SKM-1 treated with dmso at 0.1 percent for 144 hours (cell line): Measurements from ENCODE around the gene CADPS.
A peak's percentile ranks its signal among the peaks of the same experiment; 100 is the strongest.

ENCODE experiments used
- DNase-seq: peaks from one replicate; lab custom pipeline; 2025; ENCODE audit not compliant: unreplicated experiment; lab: John Stamatoyannopoulos, UW

Gene CADPS

DNA sequence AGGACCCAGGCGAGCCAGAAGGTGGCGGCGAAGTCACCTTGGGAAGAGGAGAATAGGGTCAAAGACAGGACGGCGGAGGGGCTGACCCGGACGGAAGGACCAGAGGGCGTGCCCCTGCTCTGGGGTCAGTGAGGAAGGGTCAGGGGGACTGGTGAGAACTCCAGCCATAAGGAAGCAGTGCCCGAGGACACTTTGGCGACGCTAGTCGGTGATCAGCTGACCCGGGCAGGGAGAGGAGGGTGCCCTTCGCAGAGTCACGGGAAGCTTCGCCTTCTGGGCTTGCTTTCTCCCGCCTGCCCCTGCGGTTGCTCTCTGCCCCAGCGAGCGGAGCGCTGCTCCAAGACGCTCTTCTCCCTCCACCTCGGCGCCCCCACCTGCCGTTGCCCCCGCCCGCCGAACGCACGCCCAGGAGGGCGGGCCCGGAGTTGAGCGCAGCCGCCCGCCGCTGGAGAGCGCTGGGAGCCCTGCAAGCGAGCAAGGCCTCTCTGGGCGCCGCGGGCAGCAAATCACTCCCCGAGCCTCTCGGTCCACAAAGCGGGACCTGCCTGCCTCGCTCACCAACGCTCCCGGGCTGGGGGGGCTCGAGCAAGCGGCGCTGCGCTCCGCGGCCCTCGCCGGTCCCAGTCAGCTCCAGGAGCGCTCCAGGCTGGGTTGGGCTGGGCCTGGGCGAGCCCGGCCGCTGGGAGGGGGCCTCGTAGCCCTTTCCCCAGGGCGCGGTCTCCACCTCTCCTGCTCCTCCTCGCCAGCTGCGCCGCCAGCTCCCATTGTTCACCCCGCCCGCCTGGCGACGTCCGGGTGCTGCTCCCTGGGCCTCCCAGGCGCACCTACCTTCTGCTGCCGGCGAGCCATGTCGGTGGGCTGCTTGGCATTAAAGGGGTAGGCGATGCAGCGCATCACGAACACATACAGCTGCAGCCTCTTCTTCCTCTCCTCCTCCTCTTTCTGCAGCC is 1.2 kb downstream of the CADPS start:
- DNase-seq: no peak

DNA sequence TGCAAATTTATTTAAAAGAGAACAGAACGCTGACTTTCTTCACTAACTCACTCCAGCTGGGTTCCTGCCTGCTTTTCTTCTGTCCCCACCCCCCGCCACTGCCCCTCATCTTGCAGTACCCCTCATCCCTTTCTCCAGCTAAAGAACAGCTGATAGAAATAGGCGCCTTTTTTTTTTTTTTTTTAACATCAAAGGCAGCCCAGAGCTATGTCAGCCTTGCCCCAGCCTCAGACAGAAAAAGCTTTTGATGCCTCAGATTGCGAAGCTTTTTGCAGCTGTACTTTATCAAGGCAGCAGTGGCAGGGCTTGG is 1.8 kb downstream of the CADPS start:
- DNase-seq: no peak

DNA sequence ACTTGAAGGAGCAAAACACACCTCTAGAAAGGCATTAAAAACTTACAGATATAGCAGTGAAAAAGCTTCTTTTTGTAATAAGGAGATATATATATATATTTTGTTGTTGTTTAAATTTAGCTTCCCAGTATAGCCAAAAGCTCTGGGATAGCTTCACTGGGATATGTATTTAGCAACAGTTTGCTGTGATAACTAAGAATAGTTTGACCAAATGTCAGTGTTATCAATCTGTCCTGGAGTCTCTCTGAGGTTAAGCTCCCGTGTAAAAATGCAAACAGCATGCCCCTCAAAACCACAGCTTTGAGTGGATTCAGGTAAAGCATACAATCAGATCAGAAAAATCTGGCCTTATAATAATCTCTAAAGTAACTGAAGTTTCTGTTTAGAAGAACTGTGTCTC is 2.9 kb downstream of the CADPS start:
- DNase-seq: no peak

DNA sequence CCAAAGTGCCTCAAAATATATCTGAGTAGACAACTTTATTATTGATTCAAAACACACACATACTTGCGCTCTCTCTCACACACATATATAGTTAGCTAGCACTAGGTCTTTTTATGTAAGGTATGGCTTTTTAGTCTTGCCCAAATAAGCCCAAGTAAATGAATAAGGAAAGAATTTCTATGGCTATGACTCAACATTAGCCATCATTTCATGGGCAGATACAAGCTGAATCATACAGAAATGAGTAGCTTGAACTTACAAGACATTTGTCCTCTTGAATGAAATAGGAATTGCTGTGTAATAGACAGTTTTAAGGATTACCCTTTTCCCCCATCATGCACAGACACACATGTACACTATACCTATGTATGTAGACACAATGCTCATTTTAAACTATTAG is 4.9 kb downstream of the CADPS start:
- no peak for DNase-seq

DNA sequence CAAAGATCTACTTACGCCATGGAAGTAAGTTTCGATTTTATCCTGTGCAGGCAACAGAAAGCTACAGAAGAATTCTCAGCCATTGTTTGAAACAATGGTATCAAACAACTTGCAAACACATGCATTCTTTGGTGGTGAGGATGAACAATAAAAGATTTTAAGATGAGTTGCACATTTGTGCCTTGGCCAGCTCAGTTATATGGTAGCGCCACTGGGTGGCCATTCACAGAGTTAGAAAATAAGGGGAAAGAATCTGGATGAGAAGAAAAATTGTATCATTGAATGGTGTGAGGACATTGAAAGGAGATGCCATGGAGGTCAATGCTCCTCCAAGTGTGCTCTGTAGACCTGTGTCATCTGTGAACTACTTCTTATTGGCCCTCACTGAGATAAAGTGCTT is 11.6 kb downstream of the CADPS start:
- no peak for DNase-seq

DNA sequence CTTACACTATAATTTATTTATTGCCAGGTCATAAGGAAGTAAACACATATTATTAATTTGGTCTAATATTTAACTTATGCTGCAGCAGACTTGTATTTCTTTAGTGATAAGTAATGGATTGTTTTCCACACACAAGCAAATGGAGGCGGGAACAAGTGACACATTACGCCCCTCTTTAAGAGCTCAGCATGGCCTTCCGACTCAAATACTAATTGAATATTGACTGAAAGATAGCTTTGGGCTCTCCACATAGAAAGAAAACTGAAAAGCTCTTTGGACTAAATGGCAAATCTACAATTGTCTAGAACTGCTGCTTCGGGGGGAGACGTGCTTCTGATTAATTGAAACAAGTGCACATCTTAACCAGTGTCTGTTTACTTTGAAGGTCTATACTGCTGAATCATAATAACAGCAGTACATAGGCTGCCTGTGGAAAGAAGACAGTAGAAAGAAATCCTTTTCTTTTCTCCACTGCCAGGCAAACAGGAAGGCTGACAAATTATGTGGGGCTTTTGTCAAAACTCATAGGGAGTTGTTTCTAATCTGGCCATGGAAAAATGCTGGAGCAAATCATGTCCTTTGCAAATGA is 15.9 kb downstream of the CADPS start:
- no peak for DNase-seq

DNA sequence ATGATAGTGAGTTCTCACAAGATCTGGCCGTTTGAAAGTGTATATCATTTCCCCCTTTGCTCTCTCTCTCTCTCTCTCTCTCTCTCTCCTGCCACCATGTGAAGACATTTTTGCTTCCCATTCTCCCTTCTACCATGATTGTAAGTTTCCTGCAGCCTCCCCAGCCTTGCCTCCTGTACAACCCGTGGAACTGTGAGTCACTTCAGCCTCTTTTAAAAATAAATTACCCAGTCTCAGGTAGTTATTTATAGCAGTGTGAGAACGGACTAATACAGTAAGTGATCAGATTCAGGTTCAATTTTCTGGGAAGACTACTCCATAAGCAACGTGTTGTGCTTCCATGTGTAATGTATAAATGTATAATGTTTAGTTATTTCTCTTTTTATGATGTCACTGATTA is 29.2 kb downstream of the CADPS start:
- no peak for DNase-seq

DNA sequence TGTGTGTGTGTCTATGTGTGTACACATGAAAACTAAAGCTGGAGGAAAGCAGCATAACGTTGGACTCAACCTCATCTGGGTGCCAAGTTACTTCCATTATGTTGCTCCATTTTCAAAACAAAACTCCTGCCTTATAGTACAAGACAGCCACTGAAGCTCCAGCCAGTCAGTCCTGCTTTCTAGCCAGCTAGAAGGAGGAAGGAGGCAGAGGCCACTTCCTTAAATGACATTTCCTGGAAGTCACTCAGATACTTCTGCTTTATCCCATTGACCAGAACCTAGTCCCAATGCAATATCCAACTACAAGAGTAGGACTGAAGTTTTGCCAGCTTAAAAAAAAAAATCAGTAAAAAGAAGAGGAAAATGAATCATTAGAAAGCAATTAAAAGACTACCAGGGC is 31.7 kb downstream of the CADPS start:
- peak; percentile 13 for DNase-seq

DNA sequence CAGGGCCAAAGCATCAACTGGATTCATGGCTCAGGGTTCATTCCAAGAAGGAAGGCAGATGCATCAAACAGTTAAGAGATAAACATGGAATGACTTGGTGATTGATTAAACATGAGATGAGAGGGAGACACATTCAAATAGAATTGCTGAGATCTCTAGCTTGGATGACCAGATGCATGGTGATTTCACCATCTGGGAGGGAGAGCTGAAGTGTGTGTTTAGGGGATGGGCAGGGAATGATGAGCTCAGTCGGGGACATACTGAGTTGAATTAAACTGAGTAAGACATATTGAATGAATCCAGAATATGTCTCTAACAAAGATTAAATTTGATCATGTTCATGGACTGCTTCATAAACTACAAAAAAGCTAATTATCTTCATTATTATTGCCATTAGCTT is 35.5 kb downstream of the CADPS start:
- no peak for DNase-seq

DNA sequence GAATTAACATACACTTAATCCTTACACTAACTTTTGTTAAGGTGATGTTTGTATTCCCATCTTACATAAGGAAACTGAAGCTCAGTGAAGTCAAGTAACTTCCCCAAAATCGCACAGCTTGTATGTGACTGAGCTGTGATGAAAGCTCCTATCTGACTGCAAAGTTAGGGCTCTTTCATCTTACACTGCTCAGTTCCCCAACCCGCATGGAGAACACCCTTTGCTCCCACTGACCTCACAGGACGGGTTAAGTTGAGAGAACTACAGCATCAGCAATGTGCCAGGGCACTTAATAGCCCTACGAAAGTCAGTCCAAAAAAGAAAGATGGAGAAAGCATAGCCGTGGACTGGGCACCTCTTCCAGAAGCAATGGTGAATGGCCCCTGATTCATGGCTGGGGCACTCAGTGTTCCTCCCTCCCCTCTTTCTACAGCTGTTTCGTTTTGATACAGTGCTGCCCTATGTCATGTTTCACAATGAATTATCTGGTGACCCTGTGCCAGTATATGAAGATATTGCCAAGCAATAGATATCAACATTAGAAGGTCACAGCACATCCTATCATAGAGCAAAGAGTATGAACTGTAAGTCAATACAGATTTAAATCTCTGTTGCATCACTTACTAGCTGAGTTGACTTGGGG is 38.0 kb downstream of the CADPS start:
- DNase-seq: no peak

DNA sequence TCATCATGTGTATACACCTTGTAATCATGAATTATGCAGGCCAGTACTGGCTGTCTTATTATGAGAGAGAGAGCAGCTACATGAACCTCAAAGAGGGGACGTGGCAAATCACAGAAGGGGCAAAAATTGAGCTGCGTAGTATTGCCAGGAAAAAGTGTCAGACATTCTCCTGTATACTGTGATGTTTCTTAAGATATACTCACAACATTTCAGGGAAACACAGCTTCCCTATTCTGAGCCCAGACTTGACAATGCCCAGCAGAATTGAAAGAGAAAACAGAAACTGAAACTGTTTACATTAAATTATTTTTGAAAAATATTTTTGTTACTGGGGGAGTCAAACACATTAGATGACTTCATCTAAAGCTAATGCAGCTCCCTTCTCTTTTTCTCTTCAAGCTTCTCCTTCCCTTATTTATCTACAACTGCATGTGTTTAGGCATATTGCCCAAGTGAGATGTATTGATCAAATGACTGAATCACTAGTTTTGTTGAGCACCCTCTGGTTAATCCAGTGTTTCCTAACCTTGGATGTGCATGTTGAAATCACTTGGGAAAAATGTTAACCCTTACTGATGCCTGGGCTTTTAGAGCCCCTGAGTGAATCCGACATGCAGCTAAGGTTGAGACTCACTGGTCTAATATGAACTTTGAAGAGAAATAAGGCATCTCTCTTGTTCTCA is 39.5 kb downstream of the CADPS start:
- DNase-seq: no peak

DNA sequence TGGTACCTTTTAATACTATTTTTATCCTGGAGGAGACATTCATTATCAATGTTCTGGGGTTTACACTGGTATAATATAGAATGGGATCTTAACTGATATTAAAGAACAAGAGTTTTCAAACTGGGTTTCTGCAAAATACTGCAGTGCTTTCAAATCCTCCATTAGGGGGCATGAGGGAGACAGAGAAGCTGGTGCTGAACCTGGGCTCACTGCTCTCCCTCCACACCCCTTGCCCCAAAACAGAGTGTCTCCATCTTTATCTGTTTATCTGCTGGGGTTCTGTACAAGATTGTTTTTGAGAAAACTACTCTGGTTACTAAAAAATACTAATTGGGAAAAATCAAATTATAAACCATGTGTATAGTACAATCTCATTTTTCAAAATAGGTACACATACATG is 41.7 kb downstream of the CADPS start:
- no peak for DNase-seq

DNA sequence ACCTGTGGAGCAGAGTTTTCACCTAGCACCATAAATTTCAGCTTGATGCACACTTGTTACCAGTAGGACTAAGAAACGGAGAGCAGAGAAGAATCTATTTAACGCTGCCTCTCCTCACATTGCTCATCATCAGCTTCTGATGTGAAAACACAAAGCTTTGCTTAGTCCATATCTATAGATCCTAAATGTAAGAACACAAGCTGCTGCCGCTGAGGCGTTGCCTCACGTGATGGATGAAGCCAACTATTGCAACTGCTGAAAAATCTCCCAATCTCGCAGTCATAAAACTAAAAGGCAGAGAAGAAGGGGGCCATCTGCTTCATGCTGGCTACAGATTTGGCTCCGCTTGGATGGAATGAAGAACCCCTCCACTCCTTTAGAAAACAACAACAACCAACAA is 42.7 kb downstream of the CADPS start:
- DNase-seq: no peak

DNA sequence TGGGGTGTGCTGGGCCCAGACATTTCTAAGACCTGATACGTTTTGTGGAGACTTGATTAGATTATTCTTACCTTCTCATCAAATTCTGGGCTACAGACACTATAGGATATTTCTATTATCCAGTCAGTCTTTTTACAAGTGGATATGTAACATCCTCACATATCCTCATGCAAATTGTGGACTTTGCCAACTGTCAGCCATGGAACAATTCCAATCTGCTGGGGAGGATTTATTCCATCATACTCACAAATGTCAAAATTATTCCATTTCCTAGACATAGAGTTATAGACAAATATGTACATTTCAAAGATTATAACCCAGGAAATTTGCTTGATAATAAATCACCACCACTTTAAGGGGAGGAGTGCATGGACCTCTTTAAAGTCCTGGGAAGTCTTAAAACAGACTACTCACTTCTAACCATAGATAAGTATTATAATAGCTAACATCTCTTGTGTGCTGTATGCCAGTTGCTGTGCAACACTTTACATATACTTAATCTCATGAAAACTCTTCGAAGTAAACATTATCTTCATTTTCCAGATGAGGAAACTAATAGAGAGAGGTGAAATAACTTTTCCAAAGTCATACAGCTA is 44.4 kb downstream of the CADPS start:
- DNase-seq: no peak

DNA sequence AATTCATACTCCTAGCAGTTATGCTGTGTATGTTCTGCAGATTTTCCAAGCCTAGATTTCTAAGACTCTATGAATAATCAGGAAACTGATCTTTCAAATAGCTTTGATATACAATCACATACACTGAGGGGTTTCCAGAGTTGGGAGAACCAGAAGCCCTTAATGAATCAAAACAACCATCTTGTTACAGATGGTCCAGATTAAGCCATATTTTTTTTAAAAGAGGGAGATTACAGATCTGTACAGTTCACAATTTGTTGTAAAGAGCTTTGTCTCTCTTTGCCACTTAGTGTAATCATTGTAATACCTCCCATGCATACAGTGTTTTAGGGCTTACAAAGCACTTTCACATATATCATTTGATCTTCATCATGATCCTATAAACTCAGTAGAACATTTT is 47.7 kb downstream of the CADPS start:
- DNase-seq: no peak

DNA sequence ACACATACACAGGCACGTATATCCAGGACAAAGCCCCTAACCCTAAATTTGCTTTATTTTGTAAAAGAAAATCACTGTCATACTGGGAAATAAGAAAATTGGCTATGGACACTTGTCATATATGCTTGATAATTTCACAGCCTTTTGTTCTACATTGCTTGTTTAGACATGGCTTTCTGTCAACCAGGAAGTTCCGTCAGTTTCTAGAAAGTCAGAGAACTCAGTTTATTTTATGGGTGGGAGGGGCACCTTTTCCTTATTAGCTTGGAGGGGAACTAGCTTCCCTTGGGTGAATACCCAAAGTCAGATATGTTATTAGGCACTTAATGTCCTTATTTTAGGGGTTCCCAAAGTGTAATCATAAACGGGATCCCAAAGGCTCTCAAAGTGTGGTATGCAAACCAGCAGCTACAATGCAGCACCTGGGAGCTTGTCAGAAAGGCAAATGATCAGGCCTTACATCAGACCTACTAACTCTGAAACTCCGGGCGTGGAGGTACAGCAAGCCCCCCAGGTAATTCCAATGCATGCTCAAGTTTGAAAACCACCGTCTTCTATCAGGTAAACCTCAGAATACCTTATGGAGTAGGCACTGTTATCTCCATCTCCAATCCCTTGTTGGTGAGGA is 50.1 kb downstream of the CADPS start:
- no peak for DNase-seq

DNA sequence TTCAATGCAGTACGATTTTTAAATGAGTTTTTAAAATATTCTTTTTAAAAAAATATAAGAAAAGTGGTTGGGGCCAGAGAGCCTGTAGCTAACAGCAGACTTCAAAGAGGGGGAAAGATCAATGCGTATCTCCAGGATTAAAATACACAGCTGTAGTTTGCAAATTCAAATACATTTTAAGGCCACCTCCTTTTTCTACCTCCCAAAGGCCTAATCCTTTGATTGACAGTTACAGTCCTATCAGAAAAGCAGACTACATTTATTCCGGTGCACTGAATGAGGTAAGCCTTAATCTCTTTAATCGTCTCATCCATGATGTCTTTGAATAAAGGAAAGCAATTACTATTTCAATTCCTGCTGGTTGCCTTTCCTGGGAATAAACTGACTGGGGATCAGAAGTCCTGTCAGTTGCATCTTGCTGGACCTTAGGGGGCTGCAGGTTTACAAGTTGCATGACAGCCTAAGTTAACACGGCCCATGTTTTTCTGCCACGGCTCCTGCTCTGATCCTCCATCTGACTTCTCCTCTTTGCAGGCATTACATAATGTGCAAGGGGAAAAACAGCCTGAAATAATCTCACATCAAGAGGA is 51.7 kb downstream of the CADPS start:
- no peak for DNase-seq

DNA sequence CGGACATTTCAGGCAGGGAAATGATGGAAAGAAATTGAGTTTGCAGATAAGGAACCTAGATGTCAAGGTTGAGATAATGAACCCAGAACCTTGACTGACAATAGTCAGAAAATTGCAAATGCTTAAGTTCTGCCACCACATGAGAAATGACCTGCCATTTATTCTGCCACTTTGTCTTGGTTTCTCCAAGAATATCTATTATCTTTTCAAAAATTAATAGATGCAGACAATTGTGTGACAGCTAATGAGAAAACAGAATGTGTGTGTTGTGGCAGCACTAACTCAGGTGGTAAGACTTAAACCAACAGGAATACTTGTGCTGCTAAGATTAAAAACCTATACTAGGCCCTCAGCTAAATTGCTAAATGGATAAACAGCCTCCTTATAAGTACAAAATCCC is 52.3 kb downstream of the CADPS start:
- no peak for DNase-seq

DNA sequence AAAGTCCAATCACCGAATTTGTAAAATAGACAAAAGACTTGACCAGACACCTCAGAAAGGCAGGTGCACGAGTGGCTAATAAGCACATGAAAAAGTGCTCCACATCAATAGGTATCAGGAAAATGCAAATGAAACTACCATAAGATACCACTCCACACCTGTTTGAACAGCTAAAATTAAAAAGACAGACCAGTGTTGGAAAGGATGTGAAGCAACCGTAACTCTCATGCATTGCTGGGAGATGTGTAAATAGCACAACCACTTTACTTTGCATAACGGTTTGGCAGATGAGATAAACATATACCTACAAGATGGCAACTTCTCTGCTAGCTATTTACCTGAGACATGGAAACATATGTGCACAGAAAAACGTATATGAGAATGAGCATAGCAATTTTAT is 56.9 kb downstream of the CADPS start:
- DNase-seq: no peak

DNA sequence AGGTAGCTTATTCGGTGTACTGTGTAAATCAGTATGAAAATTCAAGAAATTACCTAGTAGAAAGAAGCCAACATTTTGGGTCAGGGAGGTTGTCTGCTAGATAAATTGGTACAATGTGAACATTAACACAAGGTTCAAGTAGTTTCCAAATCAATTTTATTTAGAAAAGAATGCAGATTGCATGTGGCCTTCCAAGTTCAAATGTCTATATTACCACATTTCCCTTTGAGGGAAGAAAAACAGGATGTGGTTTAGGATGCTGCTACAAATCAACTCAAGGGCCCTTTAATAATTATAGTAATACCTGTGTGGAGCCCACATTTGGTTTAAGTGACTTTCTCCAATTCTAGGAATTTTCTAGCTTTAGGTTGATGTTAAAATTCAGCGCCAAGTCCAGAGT is 57.5 kb downstream of the CADPS start:
- DNase-seq: no peak

DNA sequence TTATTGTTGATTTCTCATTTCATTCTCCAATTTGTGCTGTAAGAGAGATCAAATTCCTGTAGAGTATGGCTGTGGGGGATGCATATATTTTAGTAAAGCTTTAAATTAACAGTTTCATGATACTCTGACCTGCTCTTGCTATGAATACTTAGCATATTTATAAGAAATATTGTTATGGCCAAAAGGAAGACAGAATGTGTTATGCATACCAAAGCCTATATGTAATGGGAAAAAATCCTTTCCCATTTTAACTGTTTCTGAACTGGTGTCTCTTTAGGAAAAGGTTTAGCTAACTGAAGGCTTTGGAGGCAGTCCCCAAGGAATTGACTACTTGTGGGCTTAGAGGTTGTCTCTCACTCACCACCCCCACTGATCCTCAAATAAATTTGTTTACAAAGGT is 59.2 kb downstream of the CADPS start:
- DNase-seq: no peak
